ENCODE measurements around the gene PACRG. TPM values are rescaled to one million over a fixed set of nuclear protein-coding genes. Genes with fewer than 3 reads are reported as not detected.

Gene PACRG
- total and polyA plus RNA-seq, 2 of the 13 experiments (the other 11 are each of a cell fraction or from before 2014, with no cell fraction given): 0.13 TPM; not detected in 1

DNA sequence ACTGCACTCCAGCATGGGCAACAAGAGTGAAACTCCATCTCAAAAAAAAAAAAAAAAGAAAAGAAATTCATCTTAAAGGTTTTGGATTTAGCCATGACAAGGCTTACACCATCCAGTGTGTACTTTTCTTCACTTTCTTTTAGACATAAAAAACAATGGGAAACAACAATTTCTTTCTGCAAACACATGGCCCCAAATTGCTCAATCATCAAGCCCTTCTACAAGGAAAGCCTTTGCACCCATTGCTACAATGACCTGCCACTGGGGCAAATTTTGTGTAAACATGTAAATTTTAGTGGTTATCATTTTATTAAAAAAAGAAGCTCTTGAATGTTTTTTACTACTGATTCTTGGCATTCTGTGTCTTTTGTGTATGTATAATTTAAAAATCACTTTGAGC lies 554.9 kb downstream of the PACRG start:
- no peak overlapping the region for H2AFZ ChIP-seq (ENCODE audit: low read length)
- no peak overlapping the region for H3K9ac ChIP-seq (ENCODE audit: insufficient read depth, low read depth, low read length)
- no peak overlapping the region for H3K4me2 ChIP-seq (ENCODE audit: low read depth, low read length)
- in situ Hi-C loops (cut with HindIII; ENCODE audit: extremely low pct_ligation_motif_present, low pct_unique_long_range_greater_than_20kb) (no loop called here), intact Hi-C loops (cut with micrococcal nuclease; ENCODE audit: unreplicated experiment) (no loop called here)
- no peaks in the 10 kb centered on the region for H3K79me2 ChIP-seq (ENCODE audit: insufficient read depth, low read length)
- DNase-seq (ENCODE audit: low spot score): no peak
- FAIRE-seq: no peak
- CTCF ChIA-PET (ENCODE audit: low intra/inter-chr PET ratio, low total read pairs): no interaction called here
- H3K36me3 ChIP-seq (replicated peaks in 1 of 2; ENCODE audit: control insufficient read depth in 1 of 2, insufficient read depth in 2 of 2, low read length in 2 of 2): no peaks in the 10 kb centered on the region
- ATAC-seq: no peak
- no peaks in the 10 kb centered on the region for H3K9me3 ChIP-seq (ENCODE audit: low read length)
- TF ChIP-seq SOX6 (IDR thresholded peaks at IDR 0.05) (no peak), SOX6 (CRISPR knock-in tag; IDR thresholded peaks at IDR 0.05) (peak; percentile 50; the same call in 1 of the 2 replicates), CEBPG (CRISPR knock-in tag; IDR thresholded peaks at IDR 0.05) (peak; percentile 41), STAG1 (CRISPR knock-in tag; IDR thresholded peaks at IDR 0.05) (no peak), IKZF4 (CRISPR knock-in tag; IDR thresholded peaks at IDR 0.05; ENCODE audit: borderline replicate concordance, low read depth, not compliant biosample characterization) (no peak), SOX13 (IDR thresholded peaks at IDR 0.05) (no peak), SOX13 (CRISPR knock-in tag; conservative IDR thresholded peaks at IDR 0.05 in 1 of 2, IDR thresholded peaks at IDR 0.05 in 1 of 2) (peak in 1 of 2 experiments; percentile 58; a peak in 1 of 4 replicates), CEBPB (IDR thresholded peaks at IDR 0.05; ENCODE audit: borderline replicate concordance, low read depth, low read length) (peak; percentile 42; the same call in 1 of the 2 replicates), POGZ (CRISPR knock-in tag; IDR thresholded peaks at IDR 0.05) (no peak), NR2F2 (IDR thresholded peaks at IDR 0.05; ENCODE audit: borderline replicate concordance, low read depth) (no peak), KDM1A (CRISPR knock-in tag; IDR thresholded peaks at IDR 0.05) (no peak), ZBTB7A (CRISPR knock-in tag; IDR thresholded peaks at IDR 0.05) (no peak), SOX5 (CRISPR knock-in tag; IDR thresholded peaks at IDR 0.05; ENCODE audit: borderline replicate concordance) (0 out of 2 replicates have a peak, but pooled peaks have one; percentile 14)
- H3K4me1 ChIP-seq (ENCODE audit: insufficient read depth, low read length): no peaks in the 10 kb centered on the region
- no TSS peak for BruUV-seq (replicated peaks)
- H3K4me3 ChIP-seq (replicated peaks in 1 of 3; ENCODE audit: insufficient read depth in 1 of 3, low read depth in 2 of 3, low read length in 3 of 3): no peak overlapping the region
- no peak overlapping the region for H3K27ac ChIP-seq (ENCODE audit: extremely low read length, insufficient read depth, low read length)
- H4K20me1 ChIP-seq (ENCODE audit: insufficient read depth, low read length): no peaks in the 10 kb centered on the region
- POLR2A ChIA-PET: no interaction called here
- H3K27me3 ChIP-seq (ENCODE audit: control insufficient read depth in 1 of 2, insufficient read depth in 2 of 2, low read length in 2 of 2): peaks cover 2 to 7% of the 10 kb centered on the region in 2 experiments; a peak in 1 of 5 replicates
